DND-41 (cell line): ENCODE measurements around the gene HIGD1C.
"Not testable (repeated sequence)": the region's sequence is repeated elsewhere in the genome, so short reads cannot be mapped to it uniquely, and the experiment has no call there.

Source experiments
- ATAC-seq: fragments of 200-7000 bp; cut with Tn5 transposase; 3 replicates; pipeline ENCODE4 v1.9.1; 2021; ENCODE audit warnings: low read depth; ENCODE audit not compliant: insufficient read depth
- DNase-seq: peaks from one replicate; pipeline ENCODE4 v3.0.0-alpha.2; 2020
- H2AFZ ChIP-seq: 2 replicates; pipeline ENCODE4 v1.6.0; 2012; ENCODE audit warnings: low read depth, low read length
- H3K27ac ChIP-seq: 2 replicates; pipeline ENCODE4 v1.5.1; 2012; ENCODE audit warnings: low read length, inconsistent platforms
- H3K27me3 ChIP-seq: fragments of 200-600 bp; sonication (generic); 2 replicates; pipeline ENCODE4 v1.6.0; 2012; ENCODE audit warnings: low read length, mild to moderate bottlenecking, inconsistent platforms; ENCODE audit not compliant: insufficient read depth, poor library complexity
- H3K36me3 ChIP-seq: 2 replicates; pipeline ENCODE4 v1.5.1; 2012; ENCODE audit warnings: low read length, inconsistent platforms; ENCODE audit not compliant: insufficient read depth
- H3K4me1 ChIP-seq: 2 replicates; pipeline ENCODE4 v1.5.1; 2012; ENCODE audit warnings: mild to moderate bottlenecking, low read length; ENCODE audit not compliant: insufficient read depth
- H3K4me2 ChIP-seq: 2 replicates; pipeline ENCODE4 v1.6.0; 2012; ENCODE audit warnings: mild to moderate bottlenecking, moderate library complexity, low read length, inconsistent platforms; ENCODE audit not compliant: insufficient read depth
- H3K4me3 ChIP-seq, 2 experiments: fragments of 200-600 bp in 1 of 2; shearing (Covaris generic) in 1 of 2; 2 replicates each; pipeline ENCODE4 v1.5.1; 2012 to 2016; ENCODE audit warnings: inconsistent platforms in 2 of 2, low read length in 2 of 2, mild to moderate bottlenecking in 2 of 2, low read depth in 1 of 2, moderate library complexity in 1 of 2
- H3K79me2 ChIP-seq: 2 replicates; pipeline ENCODE4 v1.6.0; 2012; ENCODE audit warnings: low read length, inconsistent platforms; ENCODE audit not compliant: insufficient read depth
- H3K9ac ChIP-seq: 2 replicates; pipeline ENCODE4 v1.6.0; 2012; ENCODE audit warnings: low read depth, mild to moderate bottlenecking, inconsistent platforms, low read length, moderate library complexity
- H3K9me3 ChIP-seq: 2 replicates; pipeline ENCODE4 v1.5.1; 2012; ENCODE audit warnings: low read length, moderate library complexity, mild to moderate bottlenecking, inconsistent platforms; ENCODE audit not compliant: insufficient read depth, severe bottlenecking
- H4K20me1 ChIP-seq: 2 replicates; pipeline ENCODE4 v1.6.0; 2012; ENCODE audit warnings: low read length; ENCODE audit not compliant: insufficient read depth
- CTCF ChIP-seq: IDR thresholded peaks from 2 replicates; pipeline ENCODE4 v1.5.1; 2012; ENCODE audit warnings: borderline replicate concordance, low read length, moderate library complexity, mild to moderate bottlenecking; ENCODE audit not compliant: poor library complexity, severe bottlenecking; ENCODE audit errors: extremely low read depth
- EZH2 ChIP-seq: IDR thresholded peaks from 3 replicates; pipeline ENCODE4 v1.6.1; 2012; ENCODE audit warnings: borderline replicate concordance, low read depth, mild to moderate bottlenecking, moderate library complexity, low read length, inconsistent platforms; ENCODE audit not compliant: severe bottlenecking

The HIGD1C gene

GRCh38 chr12:51011955-51012354, 59.6 kb downstream of the HIGD1C start:
- Histone ChIP-seq H3K79me2 (peaks cover 90% of the 10 kb centered on the region), H2AFZ (no peak overlapping the region), H3K4me1 (peaks cover 10% of the 10 kb centered on the region), H3K9me3 (no peaks in the 10 kb centered on the region), H3K27me3 (no peaks in the 10 kb centered on the region), H3K27ac (no peak overlapping the region), H3K9ac (no peak overlapping the region), H3K4me3 (no peak overlapping the region), H3K36me3 (peaks cover 20% of the 10 kb centered on the region), H3K4me2 (no peak overlapping the region), H4K20me1 (peaks cover 17% of the 10 kb centered on the region; the same call in 1 of the 2 replicates)
- ATAC-seq, result no peak
- TF ChIP-seq CTCF, result no peak
- no peak for DNase-seq

GRCh38 chr12:51012570-51013236, 60.4 kb downstream of the HIGD1C start:
- no peak overlapping the region for H3K9ac ChIP-seq
- TF ChIP-seq EZH2 (no peak), CTCF (no peak)
- no peak overlapping the region for H3K4me3 ChIP-seq
- H2AFZ ChIP-seq, result no peak overlapping the region
- H3K9me3 ChIP-seq, result no peaks in the 10 kb centered on the region
- peaks cover 95% of the 10 kb centered on the region for H3K79me2 ChIP-seq
- no peaks in the 10 kb centered on the region for H3K27me3 ChIP-seq
- H3K4me1 ChIP-seq, result peaks cover 10% of the 10 kb centered on the region
- no peak overlapping the region for H3K4me2 ChIP-seq
- H4K20me1 ChIP-seq, result peaks cover 19% of the 10 kb centered on the region; the same call in 1 of the 2 replicates
- H3K27ac ChIP-seq, result no peak overlapping the region
- ATAC-seq (no peak), DNase-seq (no peak)
- H3K36me3 ChIP-seq, result peaks cover 12% of the 10 kb centered on the region

- no peak for TF ChIP-seq EZH2
- no peak for TF ChIP-seq CTCF
- peaks cover 19% of the 10 kb centered on the region; the same call in 1 of the 2 replicates for H4K20me1 ChIP-seq
- no peak overlapping the region for H3K27ac ChIP-seq
- H3K79me2 ChIP-seq, result peaks cover 95% of the 10 kb centered on the region
- no peak for DNase-seq
- H3K4me3 ChIP-seq, result no peak overlapping the region
- ATAC-seq, result no peak
- peaks cover 5% of the 10 kb centered on the region for H3K36me3 ChIP-seq
- H2AFZ ChIP-seq, result no peak overlapping the region
- H3K9me3 ChIP-seq, result no peaks in the 10 kb centered on the region
- H3K27me3 ChIP-seq, result no peaks in the 10 kb centered on the region
- H3K4me2 ChIP-seq, result no peak overlapping the region
- peaks cover 10% of the 10 kb centered on the region for H3K4me1 ChIP-seq
- H3K9ac ChIP-seq, result no peak overlapping the region
Measured at GRCh38 chr12:51013441-51013840, 61.1 kb downstream of the HIGD1C start.

GRCh38 chr12:51014467-51014866, 62.1 kb downstream of the HIGD1C start:
- DNase-seq, H3K36me3 ChIP-seq, H3K4me3 ChIP-seq, H3K27ac ChIP-seq, H3K4me1 ChIP-seq, H3K27me3 ChIP-seq, H3K9me3 ChIP-seq, H3K9ac ChIP-seq, ATAC-seq, H2AFZ ChIP-seq, H3K4me2 ChIP-seq: not testable (repeated sequence)
- Histone ChIP-seq H3K79me2 (peaks cover 95% of the 10 kb centered on the region), H4K20me1 (peaks cover 15% of the 10 kb centered on the region; the same call in 1 of the 2 replicates)
